GM18520 (cell line): ENCODE results near the gene SLC45A1.

Experiments used
- ATAC-seq: cut with Tn5 transposase; IDR thresholded peaks from one replicate; pipeline ENCODE4 v1.9.1; 2021; ENCODE audit not compliant: unreplicated experiment

The SLC45A1 gene

DNA sequence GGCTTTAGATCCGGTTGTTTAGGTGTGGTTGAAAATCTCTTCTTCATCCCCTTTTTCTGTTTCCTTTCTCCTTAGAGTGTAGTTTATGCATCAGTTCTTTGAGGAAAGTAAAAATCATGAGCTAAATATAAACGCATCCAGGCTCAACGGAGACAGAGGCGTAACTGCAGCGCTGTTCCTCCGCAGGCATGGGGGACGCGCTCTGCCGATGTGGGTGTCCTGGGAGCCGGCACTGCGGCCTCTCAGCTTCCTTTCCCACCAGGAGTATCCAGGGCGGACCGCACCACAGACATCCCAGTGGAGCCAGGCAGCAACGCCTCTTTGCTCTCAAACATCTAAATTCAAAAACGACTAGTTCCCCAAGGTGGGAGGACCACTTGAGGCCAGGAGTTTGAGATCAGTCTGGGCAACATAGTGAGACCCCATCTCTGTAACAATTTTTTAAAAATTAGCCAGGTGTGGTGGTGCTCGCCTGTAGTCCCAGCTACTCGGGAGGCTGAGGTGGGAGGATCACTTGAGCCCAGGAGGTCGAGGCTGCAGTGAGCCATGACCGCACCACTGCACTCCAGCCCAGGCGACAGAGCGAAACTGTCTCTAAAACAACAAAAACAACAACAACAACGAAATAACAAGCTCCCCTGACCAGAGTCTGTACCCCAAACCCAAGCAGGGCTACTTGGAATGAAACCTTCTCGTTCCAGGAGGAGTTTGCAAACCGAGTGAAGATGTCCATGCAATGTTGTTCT lies 16.4 kb downstream of the SLC45A1 start:
- ATAC-seq: no peak

DNA sequence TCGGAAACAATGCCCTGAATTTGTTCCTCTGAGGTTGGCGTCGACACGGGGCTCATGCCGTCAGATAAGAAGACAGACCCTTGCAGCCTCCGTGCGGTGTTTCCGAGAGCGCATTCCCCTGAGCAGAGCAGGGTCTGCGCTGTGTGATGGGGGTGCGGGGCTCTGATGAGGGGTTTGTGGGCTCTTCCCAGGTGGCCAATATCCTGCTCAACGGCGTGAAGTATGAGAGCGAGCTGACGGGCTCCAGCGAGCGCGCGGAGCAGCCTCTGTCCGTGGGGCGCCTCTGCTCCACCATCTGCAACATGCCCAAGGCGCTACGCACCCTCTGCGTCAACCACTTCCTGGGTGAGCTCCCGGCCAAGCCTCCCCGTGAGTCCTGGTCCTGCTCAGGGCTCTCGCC lies 17.3 kb downstream of the SLC45A1 start:
- ATAC-seq: no peak

DNA sequence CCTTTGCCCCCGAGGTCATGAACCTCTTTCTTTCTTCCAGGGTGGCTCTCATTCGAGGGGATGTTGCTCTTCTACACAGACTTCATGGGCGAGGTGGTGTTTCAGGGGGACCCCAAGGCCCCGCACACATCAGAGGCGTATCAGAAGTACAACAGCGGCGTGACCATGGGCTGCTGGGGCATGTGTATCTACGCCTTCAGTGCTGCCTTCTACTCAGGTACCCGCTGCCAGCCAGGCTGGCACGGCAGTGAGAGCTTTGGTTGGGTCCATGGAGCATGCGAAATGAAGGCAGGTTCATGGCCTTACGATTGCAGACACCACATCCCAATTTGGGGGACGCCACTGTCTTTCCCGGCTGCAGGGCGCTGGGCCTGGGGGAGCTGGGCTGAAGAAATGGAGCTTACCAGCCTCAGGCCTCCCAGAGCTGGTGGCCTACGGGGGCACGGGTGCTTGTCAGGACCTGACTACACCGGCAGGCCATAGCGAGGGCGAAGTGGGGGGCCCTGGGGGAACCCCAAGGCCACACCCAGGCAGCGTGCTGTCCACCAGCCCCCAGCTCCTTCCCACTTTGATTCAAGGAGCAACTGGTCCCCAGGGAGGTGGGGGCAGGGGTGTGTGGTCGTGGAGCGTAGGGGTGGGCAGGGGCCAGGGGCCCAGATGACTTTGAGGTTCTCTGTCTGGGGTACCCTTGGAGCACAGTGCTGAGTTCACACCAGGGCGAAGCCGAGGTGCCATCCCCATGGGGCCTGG lies 20.0 kb downstream of the SLC45A1 start:
- ATAC-seq: no peak

DNA sequence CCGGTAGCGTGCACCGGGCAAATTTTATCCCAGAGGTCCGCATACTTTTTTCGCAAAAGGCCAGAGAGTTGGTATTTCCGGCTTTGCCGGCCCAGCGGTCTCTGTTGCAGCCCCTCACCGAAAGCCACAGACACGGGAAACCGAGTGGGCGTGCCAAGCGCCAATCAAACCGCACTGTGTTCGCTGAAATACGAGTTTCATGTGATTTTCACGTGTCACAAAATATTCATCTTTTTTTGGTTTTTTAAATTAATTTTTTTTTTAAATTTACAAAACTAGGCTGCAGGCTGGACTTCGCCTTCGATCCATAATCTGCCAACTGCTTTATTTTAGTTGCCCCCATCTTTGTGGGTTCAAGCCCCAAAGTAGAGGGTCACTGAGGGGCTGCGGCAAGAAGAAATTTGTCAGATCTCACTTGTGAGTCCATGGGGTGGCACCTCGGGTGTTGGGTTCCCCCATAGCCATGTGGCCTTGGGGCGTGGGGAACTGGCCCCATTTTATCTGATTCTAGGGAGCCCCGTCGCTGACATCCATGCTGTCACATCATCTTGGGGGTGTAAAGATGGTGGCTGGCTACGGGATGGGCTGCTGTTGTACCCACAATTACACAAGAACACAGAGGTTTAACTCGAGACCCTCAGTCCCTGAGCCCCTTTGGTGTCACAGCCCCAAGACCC lies 20.8 kb downstream of the SLC45A1 start:
- ATAC-seq: no peak

DNA sequence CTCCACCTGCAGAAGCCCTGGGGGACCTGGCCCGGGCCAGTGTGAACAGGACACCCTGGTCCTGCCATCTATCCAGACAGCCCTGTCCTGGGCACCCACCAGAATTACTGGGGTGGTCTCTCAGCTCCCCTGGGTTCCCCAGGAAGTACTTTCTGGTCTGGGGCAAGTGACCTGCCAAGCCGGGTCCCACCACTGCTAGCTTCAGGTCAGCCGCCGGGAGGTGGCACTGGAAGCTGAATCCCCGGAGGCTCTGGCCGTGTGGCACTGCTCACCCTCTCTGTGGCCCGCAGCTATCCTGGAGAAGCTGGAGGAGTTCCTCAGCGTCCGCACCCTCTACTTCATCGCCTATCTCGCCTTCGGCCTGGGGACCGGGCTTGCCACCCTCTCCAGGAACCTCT lies 21.3 kb downstream of the SLC45A1 start:
- ATAC-seq: no peak

DNA sequence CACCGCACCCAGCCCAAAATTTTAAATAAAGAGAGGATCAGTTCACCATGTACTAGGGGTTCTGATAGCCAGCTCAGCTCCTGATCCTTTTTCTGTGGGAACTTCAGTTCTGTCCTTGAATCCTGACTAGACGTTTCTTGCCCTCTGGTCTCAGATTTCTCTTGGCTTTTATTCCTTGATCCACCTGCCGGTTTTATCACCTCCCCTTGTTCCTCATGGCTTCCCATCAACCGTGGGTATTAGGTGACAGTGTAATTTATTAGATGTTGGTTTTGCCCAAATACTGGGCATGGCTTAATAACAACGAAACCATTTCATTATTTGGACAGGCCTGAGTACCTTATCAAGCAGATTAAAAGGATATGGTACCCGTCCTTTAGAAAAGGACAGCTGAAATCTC lies 22.5 kb downstream of the SLC45A1 start:
- no peak for ATAC-seq

DNA sequence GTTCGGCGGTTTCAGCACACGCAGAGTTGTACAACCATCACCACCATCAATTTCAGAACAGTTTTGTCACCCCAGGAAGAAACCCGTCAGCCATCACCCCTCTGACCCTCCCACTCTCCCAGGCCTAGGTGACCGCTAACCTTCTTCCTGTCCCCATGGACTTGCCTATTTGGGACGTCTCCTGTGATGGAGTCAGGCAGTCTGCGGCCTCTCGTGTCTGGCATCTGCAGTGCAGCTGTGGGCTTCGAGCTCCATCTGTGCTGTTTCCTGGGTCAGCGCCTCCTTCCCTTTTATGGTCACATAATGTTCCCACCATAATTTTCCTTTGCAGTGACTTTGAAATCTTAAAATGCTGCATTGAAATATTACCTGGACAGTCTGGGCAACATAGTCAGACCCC lies 24.4 kb downstream of the SLC45A1 start:
- no peak for ATAC-seq

DNA sequence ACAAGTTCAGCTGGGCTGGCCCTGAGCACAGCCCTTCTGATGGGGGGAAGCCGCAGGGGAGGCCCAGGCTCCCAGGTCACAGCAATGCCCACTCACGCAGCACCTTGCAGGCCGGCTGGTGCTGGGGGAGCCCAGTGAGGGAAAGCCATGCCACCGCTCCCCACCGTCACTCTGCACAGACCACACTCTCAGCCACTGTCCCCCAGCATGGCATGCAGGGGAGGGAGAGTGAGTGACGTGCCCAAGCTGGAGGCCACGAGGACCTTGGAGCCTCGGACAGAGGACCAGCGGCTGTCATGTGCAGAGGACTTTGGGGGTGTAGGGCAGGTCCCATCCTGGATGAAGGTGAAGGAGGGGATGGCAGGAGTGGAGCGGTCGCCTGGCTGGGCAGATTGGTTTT lies 25.1 kb downstream of the SLC45A1 start:
- ATAC-seq: no peak

DNA sequence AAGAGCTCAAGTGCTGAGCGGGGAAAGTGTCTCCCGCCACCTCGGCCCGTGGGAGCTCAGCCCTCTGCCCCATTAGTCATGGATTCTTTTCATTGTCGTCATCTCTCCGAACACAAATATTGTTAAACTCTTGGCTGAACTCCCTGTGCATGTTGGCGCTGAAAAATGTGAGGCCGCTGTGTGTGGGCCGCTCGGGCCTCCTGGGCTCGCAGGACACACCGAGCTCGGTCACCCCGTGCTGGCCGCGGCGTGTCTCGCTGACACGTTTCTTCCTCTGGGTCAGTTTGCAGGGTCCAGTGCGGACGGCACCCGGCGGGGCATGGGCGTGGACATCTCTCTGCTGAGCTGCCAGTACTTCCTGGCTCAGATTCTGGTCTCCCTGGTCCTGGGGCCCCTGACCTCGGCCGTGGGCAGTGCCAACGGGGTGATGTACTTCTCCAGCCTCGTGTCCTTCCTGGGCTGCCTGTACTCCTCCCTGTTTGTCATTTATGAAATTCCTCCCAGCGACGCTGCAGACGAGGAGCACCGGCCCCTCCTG lies 25.6 kb downstream of the SLC45A1 start:
- no peak for ATAC-seq

DNA sequence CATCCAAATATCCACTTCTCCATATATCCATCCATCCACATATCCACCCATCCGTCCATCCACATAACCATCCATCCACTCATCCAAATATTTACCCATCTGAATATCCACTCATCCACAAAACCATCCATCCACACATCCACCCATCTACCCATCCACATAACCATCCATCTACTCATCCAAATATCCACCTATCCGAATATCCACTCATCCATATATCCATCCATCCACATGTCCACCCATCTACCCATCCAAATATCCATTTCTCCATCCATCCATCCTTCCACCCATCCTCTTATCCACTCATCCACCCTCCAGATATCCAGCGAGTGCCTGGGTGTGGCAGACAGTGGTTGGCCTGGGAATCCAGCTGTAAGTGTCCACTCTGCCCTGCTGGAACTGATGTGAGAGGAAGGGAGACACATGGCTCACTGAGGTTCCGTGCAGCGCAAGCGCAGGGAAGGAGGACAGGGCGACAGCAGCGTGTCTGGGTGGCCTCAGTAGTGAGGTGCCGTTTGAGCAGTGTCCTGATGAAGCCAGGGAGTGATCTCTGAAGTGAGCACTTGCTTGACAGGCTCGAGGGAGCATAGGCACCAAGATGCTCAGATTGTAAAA lies 27.1 kb downstream of the SLC45A1 start:
- ATAC-seq: no peak

DNA sequence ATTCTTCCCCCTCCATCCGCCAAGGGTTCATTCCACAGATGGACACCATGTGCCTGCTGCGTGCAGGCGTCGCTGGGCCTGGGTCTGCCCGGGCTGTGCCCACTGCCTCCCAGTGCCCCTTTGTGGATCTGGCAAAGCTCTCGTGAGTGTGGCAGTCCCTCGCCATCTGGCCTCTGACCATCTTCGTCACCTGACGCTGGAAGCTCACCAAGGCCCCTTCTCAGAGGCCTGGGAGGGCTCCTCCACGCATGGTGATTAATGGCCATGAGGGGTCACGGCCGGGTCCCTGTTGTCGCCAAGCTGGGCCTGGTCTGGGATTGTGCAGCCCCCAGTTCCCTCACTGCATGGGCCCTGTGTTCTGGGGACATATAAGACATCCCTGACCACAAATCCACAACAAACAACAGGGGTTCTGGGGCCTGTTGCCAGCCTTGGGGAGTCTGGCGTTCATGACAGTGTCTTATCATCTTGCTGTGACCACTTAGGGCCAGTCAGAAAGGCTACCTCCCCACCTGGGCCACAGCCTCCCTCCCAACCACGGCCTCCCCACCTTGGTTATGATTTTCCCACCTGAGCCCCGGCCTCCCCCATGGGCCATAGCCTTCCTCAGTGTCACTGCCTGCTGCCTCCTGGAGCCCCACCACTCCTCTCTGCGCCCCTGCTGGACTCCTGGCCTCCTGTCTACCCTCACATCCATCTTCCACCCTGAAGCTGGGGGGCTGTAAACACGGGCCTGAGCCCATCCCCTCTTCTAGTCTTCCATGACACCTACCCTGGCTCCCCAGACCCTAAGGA lies 27.9 kb downstream of the SLC45A1 start:
- ATAC-seq: no peak

DNA sequence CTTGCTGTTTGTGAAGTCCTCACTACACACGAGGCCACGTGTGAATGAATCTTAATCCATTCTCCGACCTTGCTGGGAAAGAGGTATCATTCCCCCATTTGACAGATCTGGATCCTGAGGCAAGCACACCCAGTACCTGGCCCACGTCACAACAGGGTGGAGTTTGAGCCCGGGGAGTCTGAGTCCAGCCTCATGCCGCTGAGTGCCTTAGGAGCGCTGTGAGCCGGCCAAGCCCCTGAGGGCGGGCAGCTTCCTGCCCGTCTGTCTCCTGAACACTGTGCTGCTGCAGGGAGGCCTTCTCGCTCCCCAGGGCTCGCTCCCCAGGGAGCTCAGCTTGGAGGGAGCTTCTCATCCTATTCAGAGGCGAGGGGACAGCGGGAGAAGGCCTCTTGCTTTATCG lies 29.7 kb downstream of the SLC45A1 start:
- no peak for ATAC-seq

DNA sequence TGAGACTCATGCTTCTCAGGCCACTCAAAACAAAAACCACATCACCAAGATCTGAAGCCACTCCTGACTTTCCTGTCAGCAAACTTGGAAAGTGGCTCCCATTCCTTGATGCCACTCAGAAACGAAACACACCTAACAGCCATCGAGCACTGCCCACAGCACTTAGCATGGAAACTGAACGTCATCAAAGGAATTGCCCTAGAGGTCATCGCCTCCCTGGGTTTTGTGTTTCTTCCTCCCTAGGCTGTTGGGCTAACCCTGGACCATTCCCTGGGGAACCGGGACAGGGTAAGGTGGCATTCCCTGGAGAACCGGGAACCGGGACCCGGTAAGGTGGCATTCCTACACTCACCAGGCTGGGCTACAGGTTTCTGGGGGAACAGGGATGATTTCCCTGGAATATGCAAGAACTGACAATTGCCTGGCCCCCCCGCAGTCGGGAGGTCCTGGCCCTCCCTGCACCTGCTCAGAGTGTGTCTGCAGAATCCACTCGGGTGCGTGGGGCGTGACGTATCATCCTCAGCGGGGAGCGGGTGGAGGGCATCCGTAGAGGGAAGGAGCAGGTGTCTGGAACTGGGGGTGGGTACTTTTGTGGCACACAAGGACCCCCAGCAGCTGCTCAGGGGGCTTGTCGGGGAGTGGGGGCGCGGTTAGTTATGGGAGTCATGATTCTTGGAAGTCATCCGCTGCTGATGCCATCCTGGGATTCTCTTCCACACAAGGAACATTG lies 30.3 kb downstream of the SLC45A1 start:
- no peak for ATAC-seq

DNA sequence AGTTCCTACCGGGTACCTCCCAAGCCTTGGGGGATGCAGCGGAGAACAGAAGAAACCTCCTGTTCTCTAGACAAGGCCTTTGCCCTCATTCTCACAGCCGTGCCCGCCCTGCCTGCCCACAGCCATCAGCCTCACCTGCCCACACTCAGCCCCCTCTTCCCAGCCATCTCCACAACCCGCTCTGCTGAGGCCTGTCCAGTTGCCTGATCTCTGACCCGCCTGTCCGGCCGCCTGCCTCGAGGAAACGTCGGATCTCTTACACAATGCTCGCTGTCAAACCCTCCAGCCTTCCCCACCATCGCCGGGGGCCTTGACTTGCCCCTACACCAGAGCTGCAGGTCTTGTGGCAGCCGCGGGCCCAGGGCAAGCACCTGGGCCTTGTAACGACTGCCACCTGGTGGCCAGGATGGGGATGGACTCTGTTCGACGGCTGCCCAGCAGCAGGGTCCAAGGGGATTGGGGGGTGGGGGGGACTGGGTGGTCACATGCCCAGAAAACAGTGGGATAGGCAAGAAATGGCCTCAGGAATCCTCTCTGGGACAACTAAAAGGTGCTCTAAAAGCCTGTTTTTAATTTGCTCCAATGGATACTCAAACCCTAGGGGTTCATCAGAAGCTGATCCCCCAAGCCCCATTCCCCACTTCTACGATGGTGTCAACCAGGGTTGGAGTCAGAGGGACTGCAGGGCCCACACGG lies 31.0 kb downstream of the SLC45A1 start:
- ATAC-seq: no peak

DNA sequence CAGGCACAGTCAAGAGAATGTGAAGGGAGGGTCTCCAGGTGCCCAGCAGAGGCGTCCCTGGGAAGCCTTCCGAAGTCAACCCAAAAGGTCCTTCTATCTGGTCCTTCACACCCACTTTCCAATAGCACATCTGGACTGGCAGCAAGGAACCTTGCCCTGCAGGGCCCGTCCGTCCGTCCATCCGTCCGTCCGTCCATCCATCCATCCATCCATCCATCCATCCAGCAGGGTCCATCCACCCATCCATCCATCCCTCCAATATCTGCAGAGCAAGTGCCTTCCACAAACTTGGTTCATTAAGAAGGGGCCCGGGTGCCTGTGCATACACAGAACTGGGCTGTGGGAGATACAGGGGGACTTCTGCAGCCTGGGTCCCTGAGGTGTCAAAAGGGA lies 31.6 kb downstream of the SLC45A1 start:
- no peak for ATAC-seq

DNA sequence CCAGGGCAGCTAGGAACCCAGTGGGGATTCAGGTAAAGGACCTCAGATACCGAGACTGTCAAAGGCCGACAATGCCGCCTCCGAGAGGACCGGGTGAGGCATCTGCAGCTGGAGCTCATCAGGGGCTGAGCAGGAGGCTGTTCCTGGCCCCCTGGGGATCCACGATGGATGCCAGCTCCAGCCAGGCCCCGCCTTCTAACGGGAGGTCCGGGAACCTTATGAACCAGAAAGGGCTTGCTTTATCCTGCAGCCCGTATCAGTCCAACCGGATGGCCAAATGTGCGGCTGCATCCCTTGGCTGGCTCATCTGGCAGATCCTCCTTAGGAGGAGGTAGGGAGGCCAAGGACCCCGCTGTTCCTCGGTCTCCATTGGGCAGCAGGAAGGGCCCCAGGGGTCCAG lies 32.0 kb downstream of the SLC45A1 start:
- no peak for ATAC-seq

DNA sequence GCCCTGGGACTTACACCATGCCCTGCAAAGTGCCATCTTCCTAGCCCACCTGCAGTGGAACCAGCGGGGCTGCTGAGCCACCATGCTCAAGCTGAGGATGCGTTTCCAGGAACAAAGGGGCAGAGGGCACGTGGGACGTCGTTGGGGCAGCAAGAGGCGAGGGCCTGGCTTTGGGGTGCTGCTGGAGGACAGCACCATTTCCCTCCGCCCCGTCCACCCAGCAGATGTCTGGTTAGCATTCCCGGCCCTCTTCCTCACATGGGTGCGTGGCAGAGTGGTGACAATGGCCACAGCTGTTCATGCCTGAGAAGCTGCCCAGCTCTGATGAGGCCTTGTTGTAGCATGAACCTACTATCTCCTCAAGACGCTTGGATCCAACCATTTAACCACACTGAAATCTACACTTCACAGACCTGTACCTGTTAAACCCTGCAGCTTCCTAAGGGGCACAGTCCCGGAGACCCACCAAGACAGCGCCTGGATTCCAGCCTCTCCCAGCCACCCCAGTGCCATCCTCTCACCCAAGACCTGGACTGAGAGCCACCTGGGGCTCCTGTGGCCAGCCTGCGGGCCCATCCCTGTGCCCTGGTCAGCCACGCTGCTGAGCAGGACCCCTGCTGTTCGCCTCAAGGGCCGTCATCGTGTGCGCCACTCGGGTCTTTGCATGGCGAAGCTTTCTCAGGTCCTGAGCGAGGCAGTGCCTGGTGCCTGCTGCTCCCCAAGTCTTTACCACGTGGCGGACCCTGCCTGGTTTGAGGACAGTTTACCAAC lies 33.2 kb downstream of the SLC45A1 start:
- no peak for ATAC-seq

DNA sequence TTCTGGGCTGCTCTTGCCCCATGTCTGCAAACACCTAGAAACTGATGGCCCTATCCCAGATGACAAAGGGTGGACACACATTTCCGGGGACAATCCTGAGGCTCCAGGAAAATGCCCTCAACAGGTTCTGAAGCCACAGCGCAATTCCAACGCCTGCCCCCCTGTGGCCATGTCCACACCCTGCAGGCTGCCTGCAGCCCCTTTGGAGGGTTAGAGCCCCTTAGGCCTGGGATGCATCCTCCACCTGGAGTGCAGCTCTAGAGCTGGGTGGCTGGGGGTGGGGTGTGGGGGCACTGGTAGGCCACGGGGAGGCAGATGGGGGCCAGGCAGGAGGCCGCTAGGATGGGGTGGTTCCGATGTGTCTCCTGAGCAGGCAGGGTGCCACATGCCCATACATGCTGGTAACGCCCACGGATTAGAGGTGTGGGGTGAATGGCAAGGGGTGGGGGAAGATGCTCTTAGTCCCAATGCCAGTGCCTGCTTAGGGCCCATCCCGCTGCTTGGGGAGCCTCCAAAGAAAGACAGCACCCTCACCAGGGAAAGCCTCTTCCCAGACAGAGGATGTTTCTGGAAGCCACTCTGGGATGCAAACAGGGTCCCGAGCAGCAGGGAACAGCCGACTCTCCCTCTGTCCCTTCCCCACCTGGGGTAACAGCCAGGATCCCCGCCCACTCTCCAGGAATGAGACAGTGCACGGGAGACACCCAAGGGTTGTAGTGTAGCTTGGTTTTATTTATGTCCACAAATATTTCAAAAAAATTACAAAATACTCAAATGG lies 34.0 kb downstream of the SLC45A1 start:
- no peak for ATAC-seq
